Fibroblast of mammary gland (primary cell): ENCODE measurements around the gene TBC1D2.
A peak's percentile ranks its signal among the peaks of the same experiment; 100 is the strongest.

Experiments used
- DNase-seq: peaks from one replicate; pipeline ENCODE4 v3.0.0-alpha.2; 2010; ENCODE audit warnings: low read depth
- H3K4me3 ChIP-seq: 2 replicates; pipeline ENCODE4 v1.5.1; 2011; ENCODE audit warnings: low read depth, mild to moderate bottlenecking, low read length, moderate library complexity; ENCODE audit not compliant: control insufficient read depth
- CTCF ChIP-seq: conservative IDR thresholded peaks from 2 replicates; pipeline ENCODE4 v1.5.1; 2011; ENCODE audit warnings: low read depth, low read length, inconsistent platforms; ENCODE audit not compliant: control insufficient read depth, insufficient read depth

The TBC1D2 gene

GRCh38 chr9:98242426-98242825, 13.0 kb downstream of the TBC1D2 start:
- no peak for DNase-seq
- no peak overlapping the region for H3K4me3 ChIP-seq
- no peak for TF ChIP-seq CTCF

GRCh38 chr9:98241357-98242300, 13.8 kb downstream of the TBC1D2 start:
- DNase-seq, result no peak
- TF ChIP-seq CTCF, result peak; percentile 3
- H3K4me3 ChIP-seq, result no peak overlapping the region

- H3K4me3 ChIP-seq, result no peak overlapping the region
- DNase-seq, result no peak
- TF ChIP-seq CTCF, result no peak
Measured at GRCh38 chr9:98240475-98240874, 15.0 kb downstream of the TBC1D2 start.

- TF ChIP-seq CTCF, result no peak
- H3K4me3 ChIP-seq, result no peak overlapping the region
- no peak for DNase-seq
Measured at GRCh38 chr9:98236901-98237487, 18.5 kb downstream of the TBC1D2 start.

- TF ChIP-seq CTCF, result no peak
- DNase-seq, result no peak
- no peak overlapping the region for H3K4me3 ChIP-seq
Measured at GRCh38 chr9:98235126-98235525, 20.3 kb downstream of the TBC1D2 start.

GRCh38 chr9:98234245-98234825, 21.1 kb downstream of the TBC1D2 start:
- DNase-seq, result no peak
- no peak overlapping the region for H3K4me3 ChIP-seq
- no peak for TF ChIP-seq CTCF
